Measurements from ENCODE around the gene RAI2. TPM values are rescaled to one million over a fixed set of nuclear protein-coding genes. Genes with fewer than 3 reads are reported as not detected.
A peak's percentile ranks its signal among the peaks of the same experiment; 100 is the strongest.

The RAI2 gene
- total RNA-seq, result 1 to 10 TPM; 2.5 to 8.5 (median 4.6) TPM

DNA sequence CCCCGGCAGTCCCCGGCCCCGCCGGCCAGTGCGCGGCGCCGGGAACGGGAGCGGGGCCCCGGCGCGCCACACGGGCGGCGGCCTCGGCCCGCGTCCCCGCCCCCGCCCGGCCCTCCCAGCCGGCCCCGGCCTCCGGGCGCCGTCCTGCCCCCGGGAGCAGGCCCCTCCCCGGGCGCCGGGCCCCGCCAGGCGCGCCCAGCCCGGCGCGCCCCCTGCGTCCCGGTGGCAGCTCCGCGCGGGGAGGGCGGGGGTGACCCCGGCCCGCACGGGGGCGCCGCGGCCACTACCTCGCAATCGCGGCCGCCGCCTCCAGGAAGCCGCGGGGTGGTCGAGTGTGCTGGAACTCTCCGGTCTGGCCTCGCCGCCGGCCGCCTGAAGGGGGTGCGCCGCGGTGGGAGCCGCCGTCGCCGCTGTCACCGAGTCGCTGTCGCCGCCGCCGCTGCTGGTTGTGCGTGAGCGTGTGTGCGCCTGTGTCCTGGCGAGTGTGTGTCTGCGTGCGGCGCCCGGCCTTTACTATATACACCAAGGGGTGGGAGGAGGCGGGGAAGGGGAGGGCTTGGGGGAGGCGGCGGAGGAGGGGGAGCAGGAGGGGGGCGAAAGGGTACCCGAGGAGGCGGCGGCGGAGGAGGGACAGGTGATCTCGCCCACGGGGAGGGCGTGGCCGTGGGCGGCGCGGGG lies at the start of gene RAI2:
Gene RAI2 (minus strand): TSS at position 488 of the 678 bp plus-strand sequence. CDS start 59,288 bp downstream, outside the sequence.
- in situ Hi-C loops (cut with MboI; ENCODE audit: low sequenced_read_pairs in 4 of 4), result no loop called here
- peaks cover 0 to 3% of the 10 kb centered on the region in 2 donors for H3K4me1 ChIP-seq
- H3K27ac ChIP-seq, result peak within 1 kb of the TSS; percentile 50 to 67 (median 55)
- no peak for DNase-seq
- peak; percentile 61 to 69 for ATAC-seq
- H3K4me3 ChIP-seq, result peak within 1 kb of the TSS; percentile 53 to 63 (median 62)
- H3K36me3 ChIP-seq, result no peaks in the 10 kb centered on the region
- peak in 1 of 2 donors; percentile 28 for TF ChIP-seq POLR2A (IDR thresholded peaks at IDR 0.05)
- TF ChIP-seq CTCF (IDR thresholded peaks at IDR 0.05 in 4 of 5, conservative IDR thresholded peaks at IDR 0.05 in 1 of 5), result peak in 1 of 5 experiments; percentile 18
- H3K9me3 ChIP-seq, result no peaks in the 10 kb centered on the region
- intact Hi-C loops (cut with DNase I; ENCODE audit: low total_unique reads), result loop anchor here (5.0 kb wide), 1 partner anchor 44 kb away; no protein-coding TSS in a partner anchor
- peaks cover 0 to 15% (median 0%) of the 10 kb centered on the region in 3 donors for H3K27me3 ChIP-seq

- intact Hi-C loops (cut with DNase I; ENCODE audit: low total_unique reads), result no loop called here
Measured at GRCh38 chrX:17888421-17888820, 27.3 kb upstream of the RAI2 start.

GRCh38 chrX:17882680-17883079 lies 21.6 kb upstream of the RAI2 start:
- no peaks in the 10 kb centered on the region for H3K36me3 ChIP-seq
- no peak overlapping the region for H3K4me3 ChIP-seq
- no peak for DNase-seq
- no peak overlapping the region for H3K27ac ChIP-seq
- H3K27me3 ChIP-seq, result no peaks in the 10 kb centered on the region
- intact Hi-C loops (cut with DNase I; ENCODE audit: low total_unique reads) (no loop called here), in situ Hi-C loops (cut with MboI; ENCODE audit: low sequenced_read_pairs in 4 of 4) (no loop called here)
- TF ChIP-seq CTCF (IDR thresholded peaks at IDR 0.05 in 4 of 5, conservative IDR thresholded peaks at IDR 0.05 in 1 of 5) (no peak), POLR2A (IDR thresholded peaks at IDR 0.05) (no peak)
- no peaks in the 10 kb centered on the region for H3K9me3 ChIP-seq
- ATAC-seq, result no peak
- no peaks in the 10 kb centered on the region for H3K4me1 ChIP-seq

More at GRCh38 chrX:17888421-17888820, 27.3 kb upstream of the RAI2 start:
- Histone ChIP-seq H3K27ac (no peak overlapping the region), H3K9me3 (no peaks in the 10 kb centered on the region), H3K4me3 (no peak overlapping the region), H3K27me3 (peaks cover 0 to 3% (median 0%) of the 10 kb centered on the region in 3 donors), H3K4me1 (no peaks in the 10 kb centered on the region), H3K36me3 (no peaks in the 10 kb centered on the region)
- no peak for ATAC-seq
- in situ Hi-C loops (cut with MboI; ENCODE audit: low sequenced_read_pairs in 4 of 4), result no loop called here
- DNase-seq, result no peak
- TF ChIP-seq CTCF (IDR thresholded peaks at IDR 0.05 in 4 of 5, conservative IDR thresholded peaks at IDR 0.05 in 1 of 5) (peak in 1 of 5 experiments; percentile 23), POLR2A (IDR thresholded peaks at IDR 0.05) (no peak)

- intact Hi-C loops (cut with DNase I; ENCODE audit: low total_unique reads), result no loop called here
- ATAC-seq, result no peak
Measured at GRCh38 chrX:17878028-17878670, 17.1 kb upstream of the RAI2 start.

More at GRCh38 chrX:17878028-17878670, 17.1 kb upstream of the RAI2 start:
- in situ Hi-C loops (cut with MboI; ENCODE audit: low sequenced_read_pairs in 4 of 4), result no loop called here
- no peaks in the 10 kb centered on the region for H3K4me1 ChIP-seq
- no peak overlapping the region for H3K4me3 ChIP-seq
- H3K27ac ChIP-seq, result no peak overlapping the region
- TF ChIP-seq CTCF (IDR thresholded peaks at IDR 0.05 in 4 of 5, conservative IDR thresholded peaks at IDR 0.05 in 1 of 5), result no peak
- no peak for TF ChIP-seq POLR2A (IDR thresholded peaks at IDR 0.05)
- no peaks in the 10 kb centered on the region for H3K36me3 ChIP-seq
- no peak for DNase-seq
- no peaks in the 10 kb centered on the region for H3K9me3 ChIP-seq
- H3K27me3 ChIP-seq, result no peaks in the 10 kb centered on the region
